ENCODE data around the gene RAB35. TPM values are rescaled to one million over a fixed set of nuclear protein-coding genes. Genes with fewer than 3 reads are reported as not detected.

Gene RAB35
- total and polyA plus RNA-seq, 11 donors: 15.4 to 46.2 (median 26.4) TPM

DNA sequence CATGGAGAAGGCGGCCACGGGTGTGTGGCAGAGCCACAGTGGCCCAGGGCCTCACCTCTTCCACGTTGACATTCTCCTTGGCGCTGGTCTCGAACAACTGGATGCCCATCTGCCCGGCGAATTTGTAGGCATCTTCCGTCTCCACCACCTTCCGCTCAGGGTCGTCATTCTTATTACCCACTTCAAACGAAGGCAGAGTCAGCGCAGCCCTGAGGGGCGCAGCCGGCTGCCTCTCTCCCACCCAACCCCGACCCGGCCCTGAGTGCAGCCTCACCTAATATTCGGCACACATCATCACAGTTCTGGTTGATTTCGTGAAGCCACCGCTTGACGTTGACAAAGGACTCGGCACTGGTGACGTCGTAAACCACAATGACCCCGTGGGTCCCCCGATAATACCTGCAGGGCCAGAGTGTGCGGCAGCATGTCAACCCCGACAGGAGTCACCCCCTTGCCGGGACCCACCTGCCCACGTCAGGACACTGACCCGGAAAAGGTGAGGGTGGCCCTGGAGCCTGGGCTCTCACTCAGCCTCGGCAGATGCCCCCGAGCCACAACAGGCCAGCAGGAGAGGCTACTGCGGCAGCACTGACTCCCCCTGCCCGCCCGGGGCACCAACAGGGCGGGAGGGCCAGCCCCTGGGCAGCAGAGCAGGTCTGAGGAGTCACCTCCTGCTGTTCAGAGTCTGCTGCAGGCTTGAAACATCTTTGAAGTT is 17.6 kb downstream of the RAB35 start:
- Histone ChIP-seq H3K36me3 (peaks cover 0 to 100% (median 58%) of the 10 kb centered on the region in 9 donors), H3K4me1 (peaks cover 7 to 45% (median 32%) of the 10 kb centered on the region in 12 donors), H3K9me3 (no peaks in the 10 kb centered on the region), H3K27ac (no peak overlapping the region), H3K27me3 (no peaks in the 10 kb centered on the region), H3K4me3 (no peak overlapping the region)
- 94 to 98% (median 95%) methylated on average over 29 to 36 of the region's 36 CpGs for WGBS, 4 donors
- peak in 1 of 5 donors; percentile 51 for DNase-seq
- intact Hi-C loops (cut with DNase I): no loop called here
- ATAC-seq: no peak
- TF ChIP-seq, protein P1, sequence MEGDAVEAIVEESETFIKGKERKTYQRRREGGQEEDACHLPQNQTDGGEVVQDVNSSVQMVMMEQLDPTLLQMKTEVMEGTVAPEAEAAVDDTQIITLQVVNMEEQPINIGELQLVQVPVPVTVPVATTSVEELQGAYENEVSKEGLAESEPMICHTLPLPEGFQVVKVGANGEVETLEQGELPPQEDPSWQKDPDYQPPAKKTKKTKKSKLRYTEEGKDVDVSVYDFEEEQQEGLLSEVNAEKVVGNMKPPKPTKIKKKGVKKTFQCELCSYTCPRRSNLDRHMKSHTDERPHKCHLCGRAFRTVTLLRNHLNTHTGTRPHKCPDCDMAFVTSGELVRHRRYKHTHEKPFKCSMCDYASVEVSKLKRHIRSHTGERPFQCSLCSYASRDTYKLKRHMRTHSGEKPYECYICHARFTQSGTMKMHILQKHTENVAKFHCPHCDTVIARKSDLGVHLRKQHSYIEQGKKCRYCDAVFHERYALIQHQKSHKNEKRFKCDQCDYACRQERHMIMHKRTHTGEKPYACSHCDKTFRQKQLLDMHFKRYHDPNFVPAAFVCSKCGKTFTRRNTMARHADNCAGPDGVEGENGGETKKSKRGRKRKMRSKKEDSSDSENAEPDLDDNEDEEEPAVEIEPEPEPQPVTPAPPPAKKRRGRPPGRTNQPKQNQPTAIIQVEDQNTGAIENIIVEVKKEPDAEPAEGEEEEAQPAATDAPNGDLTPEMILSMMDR (IDR thresholded peaks at IDR 0.05): no peak
- TF ChIP-seq POLR2A (IDR thresholded peaks at IDR 0.05): no peak

DNA sequence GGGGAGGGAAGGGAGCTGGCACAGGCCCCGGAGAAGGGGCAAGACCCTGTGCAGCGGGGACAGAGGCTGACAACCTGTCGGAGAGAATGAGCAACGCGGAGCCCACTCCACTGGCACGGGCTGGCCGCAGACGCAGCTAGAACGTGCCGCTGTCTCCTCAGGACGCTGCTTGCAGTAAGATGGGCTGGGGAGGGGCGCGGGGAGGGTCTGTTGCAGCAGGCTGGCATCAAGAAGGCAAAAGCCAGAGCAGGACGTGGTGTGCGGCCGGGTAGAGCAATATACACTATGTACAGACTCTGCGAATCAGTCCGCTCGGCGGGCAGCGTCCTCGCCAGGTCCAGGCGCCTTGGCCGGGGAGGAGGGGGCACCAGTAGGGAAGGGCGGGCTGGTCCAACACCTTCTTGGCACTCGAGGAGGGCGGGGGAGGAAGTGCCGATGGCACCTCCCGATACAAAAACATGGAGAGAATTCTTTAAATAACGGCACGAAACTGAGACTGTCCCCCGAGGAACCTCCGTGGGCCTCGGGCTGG is 19.8 kb downstream of the RAB35 start:
- TF ChIP-seq POLR2A (IDR thresholded peaks at IDR 0.05): no peak
- TF ChIP-seq, protein P1 (IDR thresholded peaks at IDR 0.05): no peak
- H3K27me3 ChIP-seq: no peaks in the 10 kb centered on the region
- DNase-seq (peak in 1 of 5 donors; percentile 58), ATAC-seq (no peak)
- intact Hi-C loops (cut with DNase I): no loop called here
- H3K27ac ChIP-seq: no peak overlapping the region
- no peaks in the 10 kb centered on the region for H3K9me3 ChIP-seq
- H3K36me3 ChIP-seq: peaks cover 0 to 96% (median 49%) of the 10 kb centered on the region in 9 donors
- H3K4me3 ChIP-seq: no peak overlapping the region
- 90 to 92% (median 91%) methylated on average over 34 of the region's 34 CpGs for WGBS, 4 donors
- H3K4me1 ChIP-seq: peaks cover 0 to 39% (median 18%) of the 10 kb centered on the region in 12 donors

DNA sequence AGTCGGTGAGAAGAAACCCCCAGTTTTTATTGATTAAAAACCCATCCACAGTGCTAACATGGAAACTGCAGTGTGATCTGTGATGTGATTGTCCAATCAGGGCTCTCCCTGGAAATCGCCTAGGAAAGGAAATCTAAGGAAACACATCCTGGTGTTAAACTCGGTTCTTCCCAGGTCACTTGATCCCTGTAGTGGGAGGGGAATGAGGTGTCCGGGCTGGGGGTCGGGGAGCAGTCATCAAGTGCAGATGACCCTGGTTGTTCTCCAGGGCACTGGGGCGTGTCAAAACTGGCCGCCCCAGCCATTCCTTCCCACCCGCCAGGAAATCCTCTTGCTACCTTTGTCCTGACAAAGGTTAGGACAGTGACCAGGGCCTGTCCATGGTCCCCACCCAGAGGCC is 20.8 kb downstream of the RAB35 start:
- DNase-seq (peak in 3 of 5 donors; percentile 13 to 37 (median 20)), ATAC-seq (no peak)
- 59 to 75% (median 66%) methylated on average over 8 of the region's 8 CpGs for WGBS, 4 donors
- Histone ChIP-seq H3K27me3 (no peaks in the 10 kb centered on the region), H3K4me1 (peaks cover 0 to 29% (median 8%) of the 10 kb centered on the region in 12 donors), H3K4me3 (no peak overlapping the region), H3K27ac (no peak overlapping the region), H3K36me3 (peaks cover 0 to 91% (median 49%) of the 10 kb centered on the region in 9 donors), H3K9me3 (no peaks in the 10 kb centered on the region)
- TF ChIP-seq POLR2A (IDR thresholded peaks at IDR 0.05): no peak
- intact Hi-C loops (cut with DNase I): no loop called here

DNA sequence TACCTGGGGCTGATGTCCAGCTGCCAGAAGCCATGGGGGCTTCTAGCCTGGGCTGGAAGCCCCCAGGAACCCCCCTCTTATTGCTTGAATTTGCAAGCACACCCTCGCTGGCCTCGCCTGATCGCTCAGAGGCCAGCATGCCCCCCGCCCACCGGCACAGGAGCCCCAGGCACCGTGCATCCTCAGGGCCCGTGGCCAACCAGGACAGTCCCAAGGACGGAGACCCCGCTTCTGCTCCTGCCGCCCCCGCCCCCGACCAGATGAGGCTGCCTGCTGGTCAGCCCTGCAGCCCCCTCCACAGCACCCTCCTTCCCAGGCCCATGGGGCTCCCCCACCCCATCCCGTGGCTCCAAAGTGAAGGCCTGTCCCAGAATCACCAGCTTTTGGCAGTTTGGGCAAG is 21.2 kb downstream of the RAB35 start:
- Histone ChIP-seq H3K9me3 (no peaks in the 10 kb centered on the region), H3K27ac (no peak overlapping the region), H3K36me3 (peaks cover 0 to 87% (median 49%) of the 10 kb centered on the region in 9 donors), H3K4me1 (peaks cover 0 to 25% (median 4%) of the 10 kb centered on the region in 12 donors), H3K27me3 (no peaks in the 10 kb centered on the region), H3K4me3 (no peak overlapping the region)
- TF ChIP-seq POLR2A (IDR thresholded peaks at IDR 0.05): no peak
- TF ChIP-seq, protein P1 (IDR thresholded peaks at IDR 0.05): no peak
- DNase-seq (peak in 1 of 5 donors; percentile 40), ATAC-seq (no peak)
- WGBS, 4 donors: 91 to 97% (median 95%) methylated on average over 5 to 13 of the region's 13 CpGs
- intact Hi-C loops (cut with DNase I): no loop called here
